Effector memory CD4-positive, alpha-beta T cell (primary cell): ENCODE data around the gene UST.
"Not testable (repeated sequence)": the region's sequence is repeated elsewhere in the genome, so short reads cannot be mapped to it uniquely, and the experiment has no call there.

Source experiments
- DNase-seq, 3 donors: peaks; one replicate each; pipeline ENCODE4 v3.0.0-alpha.2; 2020
- H3K27ac ChIP-seq: 2 replicates; pipeline ENCODE4 v1.7.0; 2013; ENCODE audit warnings: mild to moderate bottlenecking, low read length, moderate library complexity; ENCODE audit not compliant: insufficient read depth, poor library complexity, severe bottlenecking
- H3K27me3 ChIP-seq: replicated peaks from 2 replicates; pipeline ENCODE4 v1.7.0; 2013; ENCODE audit warnings: mild to moderate bottlenecking, low read length; ENCODE audit not compliant: insufficient read depth, control insufficient read depth, poor library complexity, severe bottlenecking
- H3K36me3 ChIP-seq: 2 replicates; pipeline ENCODE4 v1.7.0; 2013; ENCODE audit warnings: mild to moderate bottlenecking, low read length, moderate library complexity; ENCODE audit not compliant: control insufficient read depth, insufficient read depth
- H3K4me1 ChIP-seq: 2 replicates; pipeline ENCODE4 v1.7.0; 2013; ENCODE audit warnings: low read length, mild to moderate bottlenecking; ENCODE audit not compliant: control insufficient read depth, insufficient read depth, poor library complexity, severe bottlenecking
- H3K4me3 ChIP-seq: 2 replicates; pipeline ENCODE4 v1.7.0; 2013; ENCODE audit warnings: low read length, low read depth, mild to moderate bottlenecking; ENCODE audit not compliant: insufficient read depth, poor library complexity, severe bottlenecking
- H3K9me3 ChIP-seq: 2 replicates; pipeline ENCODE4 v1.7.0; 2013; ENCODE audit warnings: mild to moderate bottlenecking, low read length, moderate library complexity; ENCODE audit not compliant: control insufficient read depth

Gene UST

GRCh38 chr6:149032599-149033405, 286.0 kb downstream of the UST start:
- peak overlapping the region; percentile 4 for H3K4me3 ChIP-seq
- peak in 1 of 3 donors; percentile 21 for DNase-seq
- H3K27ac ChIP-seq: peak overlapping the region; percentile 56
- no peaks in the 10 kb centered on the region for H3K36me3 ChIP-seq
- no peaks in the 10 kb centered on the region for H3K9me3 ChIP-seq
- H3K4me1 ChIP-seq: peaks cover 20% of the 10 kb centered on the region
- H3K27me3 ChIP-seq: no peaks in the 10 kb centered on the region

- no peak overlapping the region for H3K4me3 ChIP-seq
- no peak for DNase-seq
- no peaks in the 10 kb centered on the region for H3K36me3 ChIP-seq
- no peaks in the 10 kb centered on the region for H3K27me3 ChIP-seq
- H3K9me3 ChIP-seq: no peaks in the 10 kb centered on the region
- H3K27ac ChIP-seq: no peak overlapping the region
- H3K4me1 ChIP-seq: peaks cover 20% of the 10 kb centered on the region
These were observed 286.6 kb downstream of the UST start for GRCh38 chr6:149033454-149033853.

DNA sequence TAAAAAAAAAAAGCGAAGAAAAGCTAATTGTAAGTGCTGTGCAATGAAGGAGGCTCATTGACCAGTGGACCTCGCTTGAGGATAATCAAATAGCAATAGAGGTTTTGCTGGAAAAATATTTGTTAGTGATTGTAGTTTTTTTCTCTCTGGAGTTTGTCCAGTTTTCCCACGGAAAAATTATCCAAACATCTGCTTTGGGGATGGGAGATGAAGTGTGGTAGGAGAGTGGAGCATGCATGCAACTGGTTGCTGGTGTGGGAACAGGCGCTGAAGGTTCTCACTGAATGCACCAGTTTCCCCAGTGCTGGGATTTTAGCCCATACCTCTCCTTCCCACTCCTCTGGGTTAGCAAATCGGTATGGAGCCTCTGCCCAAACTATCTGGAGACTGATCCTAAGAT, 288.9 kb downstream of the UST start:
- Histone ChIP-seq H3K4me3 (no peak overlapping the region), H3K27me3 (no peaks in the 10 kb centered on the region), H3K36me3 (no peaks in the 10 kb centered on the region), H3K4me1 (peaks cover 16% of the 10 kb centered on the region), H3K27ac (no peak overlapping the region), H3K9me3 (no peaks in the 10 kb centered on the region)
- no peak for DNase-seq

GRCh38 chr6:149037051-149037671, 290.3 kb downstream of the UST start:
- H3K27me3 ChIP-seq: no peaks in the 10 kb centered on the region
- no peak for DNase-seq
- H3K27ac ChIP-seq: no peak overlapping the region
- peaks cover 3% of the 10 kb centered on the region for H3K4me1 ChIP-seq
- no peaks in the 10 kb centered on the region for H3K9me3 ChIP-seq
- H3K36me3 ChIP-seq: no peaks in the 10 kb centered on the region
- H3K4me3 ChIP-seq: no peak overlapping the region

DNA sequence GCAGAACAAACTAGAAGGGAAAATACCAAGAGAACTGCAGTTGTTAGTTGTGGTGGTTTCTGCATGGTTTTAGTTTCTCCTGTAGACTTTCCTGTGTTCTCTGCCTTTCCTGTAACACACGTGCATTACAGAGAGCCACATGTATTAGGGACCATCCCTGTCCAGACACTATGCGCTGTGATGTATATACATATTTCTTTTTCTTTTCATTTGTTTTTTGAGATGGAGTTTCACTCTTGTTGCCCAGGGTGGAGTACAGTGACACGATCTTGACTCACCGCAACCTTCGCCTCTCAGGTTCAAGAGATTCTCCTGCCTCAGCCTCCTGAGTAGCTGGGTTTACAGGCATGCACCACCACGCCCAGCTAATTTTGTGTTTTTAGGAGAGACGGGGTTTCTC, 292.2 kb downstream of the UST start:
- not testable (repeated sequence) for H3K4me1 ChIP-seq, H3K4me3 ChIP-seq, DNase-seq, H3K36me3 ChIP-seq, H3K27ac ChIP-seq, H3K27me3 ChIP-seq, H3K9me3 ChIP-seq

DNA sequence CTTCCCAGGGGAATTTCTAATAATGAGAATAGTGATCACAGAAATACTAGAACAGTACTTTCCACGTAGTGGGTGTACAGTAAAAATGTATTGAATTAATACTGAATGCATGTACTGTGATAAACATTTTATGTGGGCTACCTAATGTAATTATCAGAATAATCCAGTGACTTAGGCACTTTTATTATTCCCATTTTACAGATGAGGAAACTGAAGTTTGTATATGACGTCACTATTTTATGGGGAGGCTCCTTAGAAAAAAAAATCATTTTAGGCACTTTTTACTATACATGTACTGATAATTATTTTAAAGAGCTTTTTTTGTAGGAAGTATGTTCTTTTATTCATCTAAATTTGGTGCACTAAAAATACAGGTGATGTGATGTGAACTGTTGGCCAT, 295.1 kb downstream of the UST start:
- no peak overlapping the region for H3K4me3 ChIP-seq
- H3K9me3 ChIP-seq: no peaks in the 10 kb centered on the region
- peaks cover 15% of the 10 kb centered on the region for H3K4me1 ChIP-seq
- no peaks in the 10 kb centered on the region for H3K27me3 ChIP-seq
- no peak overlapping the region for H3K27ac ChIP-seq
- H3K36me3 ChIP-seq: no peaks in the 10 kb centered on the region
- DNase-seq: no peak

DNA sequence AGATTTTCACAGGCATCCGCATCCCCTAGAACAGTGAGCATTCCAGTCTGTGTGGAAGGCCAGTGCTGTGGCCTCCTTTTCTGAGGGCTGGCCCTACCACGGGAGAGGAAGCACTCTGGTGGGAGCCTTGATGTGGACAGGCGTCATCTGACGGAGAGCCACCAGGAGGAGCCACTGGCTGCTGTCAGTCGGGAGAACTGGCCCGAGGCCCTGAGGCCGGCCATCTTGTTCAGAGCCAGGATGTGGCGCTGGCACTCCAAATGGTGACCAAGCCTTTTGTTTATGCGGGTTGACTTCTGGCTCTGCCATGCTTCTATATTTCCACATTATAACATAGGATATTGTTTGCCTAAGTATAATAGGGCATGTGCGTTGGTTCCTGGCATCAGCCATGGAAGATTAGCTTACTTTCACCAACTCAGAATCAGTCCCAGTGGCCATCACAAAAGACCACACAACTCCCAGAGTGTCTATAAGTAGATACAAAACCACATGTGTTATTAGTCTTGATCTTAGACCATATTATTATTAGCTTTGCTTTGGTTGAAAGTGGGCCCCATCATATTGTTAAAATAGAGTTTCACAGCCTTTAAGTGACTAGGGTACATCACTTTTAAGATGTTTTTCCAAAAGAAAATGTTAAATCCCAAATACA, 296.8 kb downstream of the UST start:
- no peaks in the 10 kb centered on the region for H3K27me3 ChIP-seq
- H3K4me1 ChIP-seq: peaks cover 21% of the 10 kb centered on the region
- no peak overlapping the region for H3K4me3 ChIP-seq
- H3K36me3 ChIP-seq: no peaks in the 10 kb centered on the region
- no peak overlapping the region for H3K27ac ChIP-seq
- no peak for DNase-seq
- no peaks in the 10 kb centered on the region for H3K9me3 ChIP-seq

DNA sequence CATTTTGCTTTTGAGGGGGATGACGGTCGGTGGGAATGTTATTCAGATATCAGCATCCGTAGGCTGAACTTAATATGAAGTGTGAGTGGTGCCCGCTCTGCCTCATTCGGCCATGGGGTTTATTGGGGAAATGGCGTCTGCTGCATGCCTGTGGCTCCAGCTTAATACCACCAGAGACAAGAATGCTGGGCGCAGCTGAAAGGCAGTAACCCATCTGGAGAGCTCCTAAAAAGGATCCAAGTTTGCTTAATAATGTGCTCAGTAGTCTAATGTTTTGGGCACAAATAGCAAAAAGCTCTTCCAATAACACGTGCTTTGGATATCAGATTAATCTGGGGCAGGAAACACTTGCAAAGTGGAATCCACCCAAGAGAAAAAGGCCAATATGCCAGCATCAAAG, 297.7 kb downstream of the UST start:
- Histone ChIP-seq H3K36me3 (no peaks in the 10 kb centered on the region), H3K4me3 (no peak overlapping the region), H3K4me1 (peaks cover 21% of the 10 kb centered on the region), H3K9me3 (no peaks in the 10 kb centered on the region), H3K27ac (no peak overlapping the region), H3K27me3 (no peaks in the 10 kb centered on the region)
- no peak for DNase-seq

DNA sequence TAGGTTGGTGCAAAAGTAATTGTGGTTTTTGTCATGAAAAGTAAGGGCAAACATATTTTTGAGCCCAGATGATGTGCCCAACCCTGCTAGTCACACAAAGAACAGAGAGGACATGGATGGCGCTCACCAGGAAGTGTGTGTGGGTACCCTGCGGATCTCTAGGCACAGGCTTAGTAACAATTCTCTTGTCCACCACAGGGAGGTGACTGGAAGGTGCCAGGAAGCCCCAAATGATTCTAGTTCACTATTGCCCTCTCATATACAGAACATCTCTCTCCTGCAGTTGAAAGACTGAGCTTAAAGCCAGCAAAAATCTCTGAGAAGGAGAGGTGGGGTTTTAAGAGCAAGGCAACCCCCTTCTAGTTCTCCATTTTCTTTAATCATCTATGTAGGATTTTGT, 298.6 kb downstream of the UST start:
- Histone ChIP-seq H3K27ac (no peak overlapping the region), H3K36me3 (no peaks in the 10 kb centered on the region), H3K4me1 (peaks cover 21% of the 10 kb centered on the region), H3K4me3 (no peak overlapping the region), H3K9me3 (no peaks in the 10 kb centered on the region), H3K27me3 (no peaks in the 10 kb centered on the region)
- DNase-seq: no peak

DNA sequence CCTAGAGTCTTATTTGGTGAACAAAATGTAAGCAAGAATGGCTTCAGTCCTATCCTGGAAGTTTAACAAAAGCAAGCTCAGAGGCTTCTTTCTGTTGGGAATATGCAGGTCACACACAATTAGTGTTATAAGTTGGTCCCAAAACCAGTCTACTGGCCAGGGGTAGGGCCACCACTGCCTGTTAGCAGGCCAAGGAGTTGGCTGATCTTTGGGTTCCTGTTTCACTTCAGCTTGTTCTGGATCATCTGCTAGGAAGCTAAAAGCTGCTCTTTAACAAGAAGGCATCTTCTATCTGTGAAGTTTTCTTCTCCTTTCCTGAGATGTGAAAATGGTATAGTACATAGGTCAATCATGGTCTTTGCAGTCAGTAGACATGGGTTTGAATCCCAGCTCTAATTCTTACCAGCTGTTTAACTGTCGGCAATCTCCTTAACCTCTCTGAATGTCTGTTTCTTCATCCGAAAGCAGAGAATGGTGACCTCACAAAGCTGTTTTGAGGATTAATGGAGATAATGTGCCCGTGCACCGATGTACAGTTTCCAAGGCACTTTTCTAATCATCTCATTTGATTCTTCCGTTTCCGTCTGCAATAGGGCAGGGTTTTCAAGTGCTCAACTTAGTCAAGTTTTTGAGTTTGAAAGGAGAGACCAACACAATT, 299.5 kb downstream of the UST start:
- Histone ChIP-seq H3K27me3 (no peaks in the 10 kb centered on the region), H3K27ac (no peak overlapping the region), H3K36me3 (no peaks in the 10 kb centered on the region), H3K9me3 (no peaks in the 10 kb centered on the region), H3K4me1 (peaks cover 21% of the 10 kb centered on the region), H3K4me3 (no peak overlapping the region)
- no peak for DNase-seq
